Adipocyte (in vitro differentiated cells): ENCODE measurements around the gene CILP2.

Experiments
- DNase-seq: peaks from one replicate; pipeline ENCODE4 v3.0.0-alpha.2; 2015; ENCODE audit warnings: low read depth
- H3K27me3 ChIP-seq: replicated peaks from 2 replicates; pipeline ENCODE4 v1.7.0; 2013; ENCODE audit warnings: mild to moderate bottlenecking, low read length, moderate library complexity; ENCODE audit not compliant: control insufficient read depth, insufficient read depth
- H3K36me3 ChIP-seq: 2 replicates; pipeline ENCODE4 v1.7.0; 2013; ENCODE audit warnings: low read length, mild to moderate bottlenecking, moderate library complexity; ENCODE audit not compliant: control insufficient read depth, insufficient read depth, severe bottlenecking
- H3K4me1 ChIP-seq: 2 replicates; pipeline ENCODE4 v1.7.0; 2013; ENCODE audit warnings: mild to moderate bottlenecking, low read length, moderate library complexity; ENCODE audit not compliant: control insufficient read depth, insufficient read depth
- H3K4me3 ChIP-seq: 2 replicates; pipeline ENCODE4 v1.7.0; 2013; ENCODE audit warnings: mild to moderate bottlenecking, low read length, moderate library complexity
- H3K9ac ChIP-seq: 2 replicates; pipeline ENCODE4 v1.7.0; 2013; ENCODE audit warnings: mild to moderate bottlenecking, low read length, moderate library complexity
- H3K9me3 ChIP-seq: 2 replicates; pipeline ENCODE4 v1.7.0; 2013; ENCODE audit warnings: mild to moderate bottlenecking, low read length, moderate library complexity; ENCODE audit not compliant: control insufficient read depth

The CILP2 gene

GRCh38 chr19:19533841-19534240, 4.2 kb upstream of the CILP2 start:
- no peak overlapping the region for H3K9ac ChIP-seq
- peaks cover 3% of the 10 kb centered on the region for H3K27me3 ChIP-seq
- no peak overlapping the region for H3K4me3 ChIP-seq
- H3K9me3 ChIP-seq: no peaks in the 10 kb centered on the region
- no peak for DNase-seq
- no peaks in the 10 kb centered on the region for H3K36me3 ChIP-seq
- peaks cover 21% of the 10 kb centered on the region for H3K4me1 ChIP-seq

GRCh38 chr19:19534556-19535265, 3.4 kb upstream of the CILP2 start:
- peaks cover 4% of the 10 kb centered on the region for H3K27me3 ChIP-seq
- no peaks in the 10 kb centered on the region for H3K9me3 ChIP-seq
- no peaks in the 10 kb centered on the region for H3K36me3 ChIP-seq
- no peak for DNase-seq
- H3K4me3 ChIP-seq: no peak overlapping the region
- no peak overlapping the region for H3K9ac ChIP-seq
- peaks cover 22% of the 10 kb centered on the region for H3K4me1 ChIP-seq

GRCh38 chr19:19535311-19536191, 2.5 kb upstream of the CILP2 start:
- peaks cover 9% of the 10 kb centered on the region for H3K27me3 ChIP-seq
- no peak for DNase-seq
- H3K9me3 ChIP-seq: no peaks in the 10 kb centered on the region
- no peaks in the 10 kb centered on the region for H3K36me3 ChIP-seq
- H3K4me1 ChIP-seq: peaks cover 20% of the 10 kb centered on the region
- no peak overlapping the region for H3K4me3 ChIP-seq
- H3K9ac ChIP-seq: no peak overlapping the region

GRCh38 chr19:19537075-19538048, 703 bp upstream of the CILP2 start:
- Histone ChIP-seq H3K9me3 (no peaks in the 10 kb centered on the region), H3K4me3 (no peak overlapping the region), H3K36me3 (no peaks in the 10 kb centered on the region), H3K4me1 (peaks cover 11% of the 10 kb centered on the region), H3K27me3 (peaks cover 26% of the 10 kb centered on the region), H3K9ac (no peak overlapping the region)
- DNase-seq: no peak

- Histone ChIP-seq H3K9me3 (no peaks in the 10 kb centered on the region), H3K4me3 (no peak overlapping the region), H3K27me3 (peaks cover 30% of the 10 kb centered on the region), H3K36me3 (no peaks in the 10 kb centered on the region), H3K4me1 (peaks cover 11% of the 10 kb centered on the region), H3K9ac (no peak overlapping the region)
- DNase-seq: no peak
These were observed 711 bp downstream of the CILP2 start for GRCh38 chr19:19538785-19539166.

- peaks cover 30% of the 10 kb centered on the region for H3K27me3 ChIP-seq
- H3K4me1 ChIP-seq: peaks cover 11% of the 10 kb centered on the region
- H3K9ac ChIP-seq: no peak overlapping the region
- H3K36me3 ChIP-seq: no peaks in the 10 kb centered on the region
- DNase-seq: no peak
- H3K9me3 ChIP-seq: no peaks in the 10 kb centered on the region
- H3K4me3 ChIP-seq: no peak overlapping the region
These were observed 1.6 kb downstream of the CILP2 start for GRCh38 chr19:19539698-19540063.

- peak; percentile 56 for DNase-seq
- H3K9me3 ChIP-seq: no peaks in the 10 kb centered on the region
- H3K27me3 ChIP-seq: peaks cover 30% of the 10 kb centered on the region
- H3K4me1 ChIP-seq: peaks cover 11% of the 10 kb centered on the region
- no peak overlapping the region for H3K4me3 ChIP-seq
- H3K36me3 ChIP-seq: no peaks in the 10 kb centered on the region
- H3K9ac ChIP-seq: no peak overlapping the region
These were observed 2.1 kb downstream of the CILP2 start for GRCh38 chr19:19540064-19540714.

GRCh38 chr19:19540715-19541515, 2.9 kb downstream of the CILP2 start:
- Histone ChIP-seq H3K4me3 (no peak overlapping the region), H3K27me3 (peaks cover 30% of the 10 kb centered on the region), H3K9ac (no peak overlapping the region), H3K36me3 (no peaks in the 10 kb centered on the region), H3K4me1 (peaks cover 11% of the 10 kb centered on the region), H3K9me3 (no peaks in the 10 kb centered on the region)
- DNase-seq: peak; percentile 58

GRCh38 chr19:19541616-19542015, 3.6 kb downstream of the CILP2 start:
- H3K4me3 ChIP-seq: no peak overlapping the region
- H3K9ac ChIP-seq: no peak overlapping the region
- H3K9me3 ChIP-seq: no peaks in the 10 kb centered on the region
- no peak for DNase-seq
- H3K4me1 ChIP-seq: peaks cover 14% of the 10 kb centered on the region
- no peaks in the 10 kb centered on the region for H3K36me3 ChIP-seq
- H3K27me3 ChIP-seq: peaks cover 30% of the 10 kb centered on the region

GRCh38 chr19:19542507-19542906, 4.4 kb downstream of the CILP2 start:
- no peaks in the 10 kb centered on the region for H3K9me3 ChIP-seq
- peaks cover 14% of the 10 kb centered on the region for H3K4me1 ChIP-seq
- H3K36me3 ChIP-seq: no peaks in the 10 kb centered on the region
- H3K27me3 ChIP-seq: peaks cover 36% of the 10 kb centered on the region
- no peak overlapping the region for H3K9ac ChIP-seq
- DNase-seq: no peak
- H3K4me3 ChIP-seq: no peak overlapping the region
